GM18861 (cell line): ENCODE measurements around the gene RENBP.

Experiments used
- ATAC-seq: cut with Tn5 transposase; IDR thresholded peaks from one replicate; pipeline ENCODE4 v1.9.1; 2021; ENCODE audit not compliant: unreplicated experiment

The RENBP gene

DNA sequence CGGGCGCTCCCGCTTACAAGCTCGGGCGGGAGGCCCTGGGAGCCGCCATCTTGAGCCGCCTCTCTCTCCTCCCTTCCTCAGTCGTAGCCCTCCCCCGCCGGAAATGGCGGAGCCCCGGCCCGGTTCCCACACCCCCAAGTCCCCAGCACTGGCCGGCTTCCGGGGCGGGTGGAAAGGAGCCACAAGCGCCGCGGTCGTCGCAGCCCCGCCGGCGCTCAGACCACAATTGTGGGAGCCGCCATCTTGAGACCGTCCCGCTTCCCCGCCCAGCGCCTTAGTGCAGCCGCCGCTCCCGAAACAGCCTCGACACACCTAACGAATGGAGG is 26.6 kb upstream of the RENBP start:
- peak; percentile 11 for ATAC-seq

DNA sequence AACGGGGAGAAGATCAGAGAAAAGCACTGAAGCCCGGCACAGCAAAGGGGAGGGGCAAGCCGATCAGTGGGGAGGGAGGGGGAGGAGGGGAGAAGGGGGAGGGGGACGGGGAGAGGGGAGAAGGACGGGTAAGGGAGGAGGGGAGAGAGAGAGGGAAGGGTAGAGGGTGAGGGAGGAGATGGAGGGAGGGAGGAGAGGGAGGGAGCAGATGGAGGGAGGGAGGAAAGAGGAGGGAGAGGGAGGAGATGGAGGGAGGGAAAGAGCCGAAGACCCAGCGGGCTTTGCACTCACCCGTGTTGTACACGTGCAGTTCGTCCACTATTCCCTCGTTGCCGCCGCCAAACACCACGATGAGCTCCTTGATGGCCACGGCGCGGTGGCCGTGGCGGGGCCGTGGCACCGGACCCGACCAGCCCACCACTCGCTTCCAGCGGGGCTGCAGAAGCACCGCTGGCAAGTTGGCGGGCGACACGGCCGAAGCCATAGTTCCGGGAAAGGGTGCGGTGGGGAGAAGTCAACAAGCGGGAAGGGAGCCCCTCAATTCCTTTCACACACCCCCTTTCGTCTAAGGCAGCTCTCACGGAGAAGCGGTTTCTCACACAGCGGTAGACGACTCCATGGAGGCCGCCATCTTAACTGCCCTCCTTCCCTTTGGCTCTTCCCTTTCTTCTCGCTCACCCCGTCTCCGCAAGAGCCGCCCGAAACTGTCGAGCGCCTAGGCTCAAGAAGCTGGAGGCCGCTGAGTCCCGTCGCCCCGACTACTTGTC is 26.1 kb upstream of the RENBP start:
- no peak for ATAC-seq

DNA sequence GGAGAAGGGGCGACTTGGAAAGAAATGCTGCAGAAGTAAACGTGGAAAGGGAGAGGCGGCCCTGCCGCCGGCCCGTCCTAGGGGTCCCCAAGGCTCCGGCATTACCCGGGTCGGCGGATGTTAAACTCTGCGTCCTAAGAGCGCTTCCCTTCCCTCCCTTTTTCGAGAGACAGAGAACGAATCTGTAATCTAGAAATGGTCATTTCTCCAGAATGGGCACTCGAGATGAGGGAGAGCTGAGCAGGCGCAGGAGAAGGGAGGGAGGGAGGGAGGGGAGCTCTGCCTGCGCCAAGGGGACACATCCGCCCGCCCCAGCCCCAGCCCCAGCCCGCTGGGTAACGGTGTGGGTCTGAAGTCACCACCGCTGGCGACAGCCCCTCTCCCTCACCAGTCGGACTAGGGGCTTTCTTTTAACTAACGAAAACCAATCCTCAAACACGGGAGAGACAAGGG is 25.5 kb upstream of the RENBP start:
- no peak for ATAC-seq

DNA sequence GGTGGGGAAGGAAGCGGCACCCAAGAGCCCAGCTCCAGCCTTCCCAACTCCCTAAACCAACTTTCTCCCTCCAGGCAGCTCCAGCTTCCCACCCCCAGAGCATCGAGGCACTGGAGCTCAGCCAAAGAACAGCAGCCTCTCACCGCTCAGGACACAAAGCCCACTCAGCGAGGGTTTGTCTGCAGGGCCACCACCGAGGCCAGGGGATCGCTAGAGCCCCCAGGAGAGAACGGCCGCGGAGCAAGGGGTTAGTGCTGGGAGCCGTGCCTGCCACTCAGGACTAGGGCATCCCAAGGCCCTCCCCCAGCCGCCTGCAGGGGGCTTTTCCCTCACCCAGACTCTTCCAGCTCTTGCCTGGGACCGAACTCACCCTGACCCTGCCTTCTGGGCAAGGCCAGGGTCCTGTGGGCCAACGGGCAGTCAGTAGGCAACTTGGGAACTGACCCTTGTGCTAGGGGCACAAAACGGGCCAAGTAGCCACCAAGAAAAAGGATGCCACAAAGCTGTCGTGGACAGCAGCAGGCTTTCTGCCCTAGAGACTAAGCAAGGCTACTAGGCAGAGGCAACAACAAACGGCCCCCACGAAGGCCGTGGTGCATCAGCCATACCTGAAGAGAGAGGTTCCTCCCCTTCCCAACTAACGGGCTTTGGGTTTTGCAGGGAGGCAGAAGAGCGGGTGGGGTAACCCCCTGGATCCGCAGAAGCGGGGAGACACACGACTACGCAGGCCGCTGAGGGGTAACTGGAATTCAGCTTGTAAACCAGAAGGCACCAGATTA is 24.9 kb upstream of the RENBP start:
- no peak for ATAC-seq

DNA sequence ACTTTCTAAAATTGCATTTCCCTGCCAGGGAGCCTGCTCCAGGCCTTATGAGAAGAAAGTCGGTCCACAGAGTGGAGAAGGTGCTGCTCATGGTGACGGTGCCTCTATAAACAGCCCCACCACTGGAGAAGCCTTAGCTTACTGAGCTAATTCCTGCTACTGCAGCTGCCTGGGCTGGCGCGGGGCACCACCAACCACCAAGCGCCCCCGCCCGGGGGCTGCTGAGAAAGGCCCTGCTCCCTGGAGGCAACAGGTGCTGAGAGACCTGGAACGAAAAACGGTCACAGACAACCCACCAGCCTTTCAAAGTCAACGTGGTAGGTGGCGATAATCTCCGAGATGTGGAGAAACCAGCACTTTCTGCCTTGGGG is 24.3 kb upstream of the RENBP start:
- ATAC-seq = no peak

DNA sequence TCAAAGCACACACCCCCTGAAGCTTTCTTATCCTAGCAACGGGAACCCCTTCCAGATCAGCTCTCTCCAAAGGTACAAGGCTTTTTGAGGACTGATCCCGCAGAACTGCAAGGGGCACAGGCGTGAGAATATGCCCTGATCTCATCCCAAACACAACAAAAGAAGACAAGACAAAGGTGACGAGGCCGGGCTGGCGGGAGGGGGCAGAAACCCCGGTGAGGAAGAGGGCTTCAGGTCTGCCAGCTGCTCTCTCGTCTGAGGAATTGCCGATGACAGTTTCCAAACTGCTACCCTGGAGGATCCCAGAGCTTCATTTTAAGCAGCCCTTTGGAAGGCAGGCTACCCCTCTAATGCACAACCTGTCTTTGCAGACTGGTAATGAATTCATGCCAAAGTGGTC is 23.8 kb upstream of the RENBP start:
- ATAC-seq = no peak

DNA sequence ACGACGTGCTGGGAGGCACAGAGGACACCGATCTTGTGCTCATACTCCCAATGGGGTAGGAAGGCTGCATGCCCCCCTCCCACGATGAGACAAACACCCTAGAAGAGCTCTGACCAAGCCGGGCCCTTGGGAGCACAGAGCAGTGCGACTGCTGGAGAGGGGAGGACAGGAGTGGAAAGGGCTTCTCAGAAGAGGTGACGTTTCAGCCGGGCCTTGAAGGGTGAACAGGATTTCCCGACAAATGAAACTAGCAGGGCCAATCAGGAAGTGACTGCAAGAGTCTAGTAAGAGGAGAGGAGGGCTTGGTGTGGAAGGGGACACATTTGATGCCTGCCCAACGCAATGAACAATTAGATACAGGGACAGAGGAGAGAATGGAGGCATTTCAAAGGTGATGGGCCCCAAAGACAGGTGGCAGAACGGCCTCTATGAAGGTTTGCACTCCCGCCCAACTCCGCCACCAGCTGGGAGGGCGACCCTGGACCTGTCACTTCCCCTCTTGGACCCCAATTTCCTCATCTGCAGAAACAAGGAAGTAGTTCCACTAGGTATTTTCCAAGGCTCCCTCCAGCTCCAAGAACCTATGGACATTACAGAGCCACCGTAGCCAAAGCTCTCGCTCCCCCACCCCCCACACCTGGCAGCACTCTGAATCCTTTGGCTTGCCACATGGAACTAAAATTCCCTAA is 23.2 kb upstream of the RENBP start:
- ATAC-seq = no peak

DNA sequence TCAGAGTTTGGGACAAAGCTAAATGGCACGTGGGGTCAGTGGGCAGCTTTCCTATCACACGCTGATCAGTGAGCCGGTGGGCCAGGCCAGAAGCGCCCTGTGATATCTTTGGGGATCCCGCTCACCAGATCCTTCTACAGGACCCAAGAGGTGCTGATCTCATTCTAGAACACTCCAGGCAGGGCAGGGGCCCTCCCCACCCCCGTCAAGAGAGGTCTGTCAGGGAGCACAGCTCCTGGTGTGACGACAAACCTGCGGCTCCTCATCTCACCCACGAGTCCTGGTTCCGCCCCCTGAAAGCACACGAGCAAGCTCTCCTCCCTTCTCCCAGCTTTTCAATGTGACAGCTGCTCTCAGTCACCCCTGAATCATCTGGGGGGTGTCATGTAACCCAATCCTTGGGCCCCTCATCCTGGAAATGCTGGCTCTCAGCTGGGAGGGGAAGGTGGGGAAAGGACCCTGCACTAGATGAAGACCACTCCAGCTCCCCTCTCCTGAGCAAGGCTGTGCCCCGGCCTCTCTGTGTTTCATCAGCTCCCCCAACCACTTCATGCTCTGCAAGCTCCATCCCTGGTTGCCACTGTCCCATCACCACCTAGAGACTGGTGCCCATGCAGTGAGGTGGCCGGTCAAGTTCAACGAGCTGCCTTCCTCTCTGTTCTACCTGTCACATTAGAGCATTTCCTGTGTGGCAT is 22.5 kb upstream of the RENBP start:
- ATAC-seq = no peak

DNA sequence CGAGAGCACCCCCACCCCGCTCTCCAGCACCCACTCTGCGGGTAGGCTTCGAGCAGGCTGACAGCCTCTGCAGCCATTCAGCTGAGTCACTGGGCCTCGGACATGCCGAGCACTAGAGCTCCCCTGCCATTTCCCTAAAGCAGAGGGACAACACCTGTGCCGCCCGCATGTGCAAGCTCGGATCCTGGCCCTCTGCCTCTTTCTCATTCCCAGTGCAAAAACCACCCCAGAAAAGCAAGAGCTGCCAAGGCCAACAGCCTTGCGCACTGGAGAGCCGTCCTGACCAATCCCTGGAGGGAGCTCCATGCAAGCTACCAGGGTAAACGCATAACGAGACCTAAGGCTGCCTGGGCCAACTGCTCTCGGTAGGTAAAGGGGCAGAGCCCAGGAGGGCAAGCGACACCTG is 21.8 kb upstream of the RENBP start:
- ATAC-seq = no peak

DNA sequence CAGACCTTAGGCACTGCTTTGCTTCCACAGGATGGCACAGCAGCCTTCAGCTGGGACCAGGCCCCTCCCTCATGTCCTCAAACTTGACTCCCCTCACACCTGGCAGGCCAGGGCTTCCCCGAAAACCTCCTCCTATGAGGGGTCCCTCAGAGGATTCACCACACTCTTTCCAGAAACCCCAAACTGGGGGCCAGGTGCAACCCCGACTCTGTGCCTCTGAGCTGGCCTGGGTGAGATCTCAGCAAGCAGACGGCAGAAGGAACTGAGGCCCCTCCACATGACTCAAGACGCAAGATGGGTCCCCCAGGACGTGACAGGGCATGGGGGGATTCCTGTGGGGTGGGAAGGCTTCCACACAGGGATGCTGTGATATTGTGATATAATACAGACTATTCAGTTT is 21.0 kb upstream of the RENBP start:
- ATAC-seq = no peak

DNA sequence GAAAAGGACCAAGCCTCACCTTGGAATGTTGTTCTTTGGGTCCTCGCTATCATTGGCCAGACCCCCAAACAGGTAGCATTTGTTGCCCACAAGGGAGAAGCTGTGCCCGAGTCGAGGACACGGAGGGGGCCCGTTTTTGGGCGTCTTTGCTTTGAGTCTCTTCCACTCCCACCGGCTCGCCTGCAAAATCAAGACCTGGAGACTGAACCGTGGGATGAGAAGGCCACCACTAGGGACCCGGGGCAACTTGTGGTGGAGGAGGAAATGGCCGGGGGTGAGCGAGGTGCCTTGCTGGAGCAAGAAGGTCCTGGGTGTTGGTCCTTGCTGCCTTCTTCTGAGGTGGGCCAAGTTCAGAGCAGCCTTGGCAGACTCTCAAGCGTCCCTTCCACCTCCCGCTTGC is 19.7 kb upstream of the RENBP start:
- ATAC-seq = no peak

DNA sequence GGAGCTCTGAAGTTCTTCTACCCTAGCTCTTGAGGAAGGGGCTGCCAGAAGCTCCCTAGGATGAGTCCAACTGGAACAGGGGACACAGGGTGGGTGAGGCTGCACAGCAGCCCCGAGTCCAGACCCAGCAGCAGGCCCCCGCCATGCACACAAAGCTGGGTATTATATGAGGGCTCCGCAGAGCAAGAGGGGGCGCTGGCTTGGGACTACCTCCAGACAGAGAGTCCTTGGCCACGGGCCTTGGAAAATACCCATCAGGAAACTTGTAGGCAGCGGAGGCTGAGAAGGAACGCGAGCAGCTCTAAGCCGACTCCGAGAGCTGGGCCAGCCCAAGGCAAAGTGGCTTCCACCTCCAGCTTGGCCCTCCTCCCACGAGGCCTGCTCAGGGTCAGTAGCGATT is 19.1 kb upstream of the RENBP start:
- no peak for ATAC-seq

DNA sequence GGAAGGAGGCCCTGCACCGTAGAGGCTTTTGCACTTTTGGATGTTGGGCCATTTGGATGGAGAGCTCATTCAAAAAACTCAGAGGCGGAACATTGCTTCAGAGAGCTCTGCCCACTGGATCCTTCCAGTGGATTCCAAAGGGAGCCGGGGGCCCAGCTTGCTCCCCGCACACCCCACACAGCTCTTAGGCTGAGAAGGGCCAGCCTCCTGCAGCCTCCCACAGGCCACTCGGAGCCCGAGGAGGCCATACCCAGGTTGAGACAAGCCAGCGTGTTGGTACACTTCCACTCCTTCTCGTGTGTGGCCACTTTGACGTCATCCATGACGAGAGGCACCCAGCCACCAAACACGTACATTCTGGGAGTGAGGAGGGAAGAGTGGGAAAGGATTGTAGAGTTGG is 16.8 kb upstream of the RENBP start:
- no peak for ATAC-seq

DNA sequence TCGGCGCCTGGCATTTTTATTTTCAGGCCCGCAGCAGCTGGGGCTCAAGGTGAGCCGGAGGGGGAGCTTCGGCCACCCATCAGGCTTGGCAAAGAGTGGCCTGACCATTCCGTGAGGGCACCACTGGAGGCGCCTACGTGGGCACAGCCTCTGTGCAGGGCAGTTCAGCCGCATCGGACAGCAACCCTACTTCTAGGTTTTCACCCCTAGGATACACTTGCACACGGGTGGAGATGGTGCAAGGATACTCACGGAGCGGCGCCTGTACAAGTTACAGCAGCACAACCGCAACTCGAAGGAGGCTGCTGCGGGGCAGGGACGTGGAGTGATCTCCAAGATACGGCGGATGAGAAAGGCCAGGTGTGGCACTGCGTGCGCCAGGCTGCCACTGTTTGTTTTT is 16.3 kb upstream of the RENBP start:
- no peak for ATAC-seq

DNA sequence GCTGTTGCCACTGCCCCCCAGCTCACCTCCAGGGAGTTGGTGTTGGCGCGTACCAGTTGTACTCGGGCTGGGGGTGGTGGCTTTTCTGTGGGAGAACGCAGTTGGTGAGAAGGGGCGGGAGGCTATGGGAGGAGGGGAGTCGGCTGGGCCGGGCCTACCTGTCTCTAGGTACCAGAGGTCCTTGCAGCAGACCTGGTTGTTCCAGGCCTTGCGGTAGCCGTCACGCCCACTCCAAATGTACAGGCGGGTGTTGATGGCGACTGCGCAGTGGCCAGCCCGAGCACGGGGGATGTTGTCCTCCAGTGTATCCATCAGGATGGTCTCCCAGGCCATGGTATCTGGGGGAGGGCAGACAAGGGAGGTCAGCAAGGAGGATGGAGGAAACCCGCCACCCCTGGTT is 15.6 kb upstream of the RENBP start:
- no peak for ATAC-seq

DNA sequence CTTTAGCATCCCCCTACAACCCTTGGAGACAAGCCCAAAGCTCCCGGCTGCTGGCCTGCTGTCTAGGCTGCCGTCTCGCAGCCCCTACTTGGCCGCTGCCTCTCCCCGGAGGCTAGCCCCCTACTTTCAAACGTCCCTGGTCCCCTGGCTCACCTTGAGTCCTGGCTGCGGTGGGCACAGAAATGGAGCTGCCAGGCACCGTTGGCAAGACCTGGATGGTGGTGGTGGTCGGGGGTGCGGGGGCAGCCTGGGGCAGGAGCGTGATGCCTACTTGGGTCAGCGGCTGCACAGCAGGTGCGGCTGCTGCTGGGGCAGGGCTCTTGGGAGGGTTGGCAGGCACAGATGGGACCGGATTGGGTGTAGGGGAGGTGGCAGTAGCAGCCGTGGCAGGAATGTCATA is 15.2 kb upstream of the RENBP start:
- ATAC-seq = no peak

DNA sequence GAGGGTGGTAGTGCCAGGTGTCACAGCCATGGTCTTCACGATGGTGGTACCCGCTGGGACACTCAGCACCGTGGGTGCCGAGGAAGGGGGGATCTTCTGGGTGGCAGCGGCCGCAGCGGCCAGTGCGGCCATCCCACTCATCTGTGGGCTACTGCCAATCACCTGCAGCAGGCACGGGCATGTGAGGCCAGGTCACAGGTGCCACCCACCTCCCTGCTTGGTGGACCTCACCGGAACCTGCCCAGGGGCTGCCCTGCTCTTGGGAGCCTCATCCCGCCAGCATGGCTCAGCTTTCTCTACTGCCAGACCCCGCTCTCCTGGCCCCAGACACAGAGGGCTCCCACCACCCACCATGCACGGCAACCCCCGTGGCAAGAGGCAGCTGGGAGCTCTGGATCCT is 14.2 kb upstream of the RENBP start:
- no peak for ATAC-seq

DNA sequence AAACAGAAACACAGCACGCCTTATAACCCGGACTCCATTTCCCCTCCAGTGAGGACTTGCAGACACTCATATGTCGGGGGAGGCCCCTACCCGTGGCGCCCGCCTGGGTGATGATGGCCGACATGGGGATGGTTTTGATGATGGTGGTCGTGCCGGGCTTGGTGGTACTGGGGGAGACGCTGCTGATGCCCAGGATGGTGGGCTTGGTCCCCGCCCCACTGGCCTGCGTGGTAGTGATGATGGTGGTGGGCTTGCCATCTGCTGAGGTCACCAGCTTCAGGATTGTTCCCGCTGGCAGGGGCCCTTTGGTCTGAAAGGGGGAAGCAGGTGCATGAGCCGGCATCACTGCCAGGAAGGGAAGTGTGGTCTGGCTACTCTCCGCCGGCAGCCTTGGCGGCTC is 12.8 kb upstream of the RENBP start:
- ATAC-seq = no peak

DNA sequence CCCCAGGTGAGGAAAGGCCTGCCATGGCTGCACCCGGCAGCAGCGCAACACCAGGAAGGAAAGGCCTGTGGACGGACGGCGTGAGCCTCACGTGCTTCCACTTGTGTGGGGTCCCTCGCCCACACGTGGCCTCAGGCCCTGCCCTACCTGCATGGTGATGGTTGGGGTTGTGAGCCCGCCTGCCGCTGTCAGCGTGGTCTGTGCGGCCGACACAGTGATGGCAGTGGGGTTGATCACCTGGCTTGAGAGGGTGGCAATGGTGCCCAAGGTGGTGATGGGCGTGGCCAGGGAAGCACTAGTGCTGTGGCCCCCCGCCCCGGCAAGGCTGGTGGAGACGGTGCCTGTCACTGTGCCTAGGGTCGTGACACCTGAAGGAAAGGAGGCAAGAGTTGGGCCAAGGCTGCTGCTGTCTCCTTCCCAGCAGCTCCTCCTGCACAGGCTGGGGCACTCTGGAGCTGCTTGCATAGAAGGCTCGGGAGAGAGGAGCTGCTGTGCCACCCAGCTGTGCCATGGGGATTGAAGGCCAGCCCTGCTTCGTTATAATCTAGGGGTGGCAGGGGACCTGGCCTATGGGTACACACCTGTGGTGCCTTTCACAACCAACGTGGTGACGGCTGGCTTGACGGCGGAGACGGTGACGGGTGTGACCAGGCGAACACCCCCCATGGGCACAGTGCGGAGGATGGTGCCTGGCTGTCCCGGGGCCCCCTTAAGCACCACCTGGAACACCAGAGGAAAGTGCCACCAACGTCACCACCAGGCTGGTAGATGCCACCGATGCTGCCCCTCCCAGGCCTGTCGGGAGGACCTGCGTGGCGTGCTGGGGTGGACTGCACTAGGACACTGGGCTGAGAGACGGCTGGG is 11.8 kb upstream of the RENBP start:
- ATAC-seq = no peak

DNA sequence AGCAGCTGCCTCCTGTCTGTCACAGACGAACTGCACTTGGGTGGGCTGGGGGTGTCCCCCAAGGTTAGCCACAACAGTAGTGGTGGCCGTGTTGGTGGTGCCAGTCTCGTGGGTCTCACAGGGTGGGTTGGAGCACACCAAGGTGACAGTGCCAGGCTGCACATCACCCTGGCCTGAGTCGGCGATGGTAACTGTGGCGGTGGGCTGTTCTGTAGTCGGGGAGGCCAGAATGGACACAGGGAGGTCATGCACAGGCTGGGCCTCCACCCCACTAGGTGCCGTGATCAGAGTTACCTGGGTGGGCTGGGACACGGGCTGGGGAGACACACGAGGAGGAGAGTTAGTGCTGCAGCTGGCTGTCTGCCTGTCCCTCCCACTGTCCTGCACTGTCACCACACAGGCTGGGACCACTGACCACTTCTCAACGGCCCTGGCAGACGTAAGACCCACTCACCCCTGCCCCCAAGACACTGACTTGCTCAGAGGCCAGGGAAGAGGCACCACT is 10.8 kb upstream of the RENBP start:
- ATAC-seq = no peak
